Measurements from ENCODE around the gene KLHL7.

DNA sequence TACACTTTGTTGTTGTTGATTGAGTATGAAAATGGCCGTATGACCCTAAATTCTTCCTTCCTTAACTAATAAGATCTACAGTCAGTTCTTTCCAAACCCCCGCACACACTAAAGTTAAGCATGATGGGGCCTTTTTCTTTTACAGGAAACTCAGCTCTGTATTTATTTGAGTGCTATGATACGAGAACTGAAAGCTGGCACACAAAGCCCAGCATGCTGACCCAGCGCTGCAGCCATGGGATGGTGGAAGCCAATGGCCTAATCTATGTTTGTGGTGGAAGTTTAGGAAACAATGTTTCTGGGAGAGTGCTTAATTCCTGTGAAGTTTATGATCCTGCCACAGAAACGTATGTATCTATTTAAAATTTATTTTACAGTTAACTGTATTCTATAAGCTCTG lies 62.1 kb downstream of the KLHL7 start:
- TF ChIP-seq L3MBTL2 (conservative IDR thresholded peaks at IDR 0.05), result no peak
- no peak for TF ChIP-seq ZNF384 (IDR thresholded peaks at IDR 0.05)
- no peak for TF ChIP-seq LEF1 (IDR thresholded peaks at IDR 0.05; ENCODE audit: borderline replicate concordance)
- no peak for TF ChIP-seq FOXM1 (IDR thresholded peaks at IDR 0.05; ENCODE audit: borderline replicate concordance)
- no peak for TF ChIP-seq FOXK2 (IDR thresholded peaks at IDR 0.05)
- no peak for TF ChIP-seq TARDBP (IDR thresholded peaks at IDR 0.05)
